Stimulated activated effector memory CD8-positive, alpha-beta T cell treated with anti-CD3 and anti-CD28 coated beads, Interleukin-12 subunit alpha, Interleukin-12 subunit beta, amount 100 ng/mL, for 72 hours (primary cell): ENCODE data around the gene TWSG1.

Experiments used
- ATAC-seq: fragments of 150-1000 bp; cut with Tn5 transposase; 2 replicates; pipeline ENCODE4 v1.10.0; 2021
- DNase-seq, 2 donors: peaks; one replicate each; pipeline ENCODE4 v3.0.0; 2021 to 2022; ENCODE audit warnings: low spot score in 2 of 2
- H3K27ac Mint-ChIP-seq: one replicate; pipeline ENCODE4 v1.8.0; 2022; ENCODE audit warnings: mild to moderate bottlenecking, mixed read lengths
- H3K36me3 Mint-ChIP-seq: one replicate; pipeline ENCODE4 v1.8.0; 2022; ENCODE audit warnings: mild to moderate bottlenecking, mixed read lengths
- H3K4me1 Mint-ChIP-seq: one replicate; pipeline ENCODE4 v1.8.0; 2022; ENCODE audit warnings: mixed read lengths
- H3K4me3 Mint-ChIP-seq: one replicate; pipeline ENCODE4 v1.8.0; 2022; ENCODE audit warnings: mild to moderate bottlenecking, mixed read lengths
- H3K9me3 Mint-ChIP-seq: one replicate; pipeline ENCODE4 v1.8.0; 2022; ENCODE audit warnings: mixed read lengths

TWSG1 gene

DNA sequence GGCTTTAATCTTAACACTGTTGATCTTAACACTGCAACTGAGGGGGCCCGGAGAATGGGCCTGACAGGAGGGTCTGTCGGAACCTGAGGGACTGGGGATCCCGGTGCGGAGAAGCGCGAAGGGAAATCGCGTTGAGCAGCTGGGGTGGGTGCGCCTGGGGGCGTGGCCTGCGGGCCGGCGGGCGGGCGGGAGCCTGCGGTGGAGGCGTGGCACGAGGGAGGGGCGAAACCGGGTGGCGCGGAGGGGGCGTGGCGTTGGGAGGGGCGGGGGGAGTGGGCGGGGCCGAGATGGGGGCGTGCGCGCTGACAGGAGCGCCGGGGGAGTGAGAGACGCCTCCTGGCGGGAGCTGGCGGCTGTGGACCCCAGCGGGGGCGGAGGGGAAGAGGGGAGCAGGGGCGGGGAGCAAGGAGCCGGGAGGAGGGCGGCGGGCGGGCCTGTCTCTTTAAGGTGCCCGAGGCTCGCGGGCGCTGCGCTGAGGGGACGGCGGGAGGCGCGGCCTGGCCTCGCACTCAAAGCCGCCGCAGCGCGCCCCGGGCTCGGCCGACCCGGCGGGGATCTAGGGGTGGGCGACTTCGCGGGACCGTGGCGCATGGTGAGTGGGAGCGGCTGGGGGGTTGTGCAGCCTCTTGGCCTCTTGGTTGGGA is at the start of gene TWSG1:
TWSG1 (plus strand) TSS at position 445 of the 644 bp plus-strand sequence. CDS start 2,457 bp downstream, outside the sequence.
- H3K36me3 Mint-ChIP-seq = peaks cover 27% of the 10 kb centered on the region
- peak within 1 kb of the TSS; percentile 88 for H3K27ac Mint-ChIP-seq
- peak within 1 kb of the TSS; percentile 87 for H3K4me3 Mint-ChIP-seq
- ATAC-seq (peak; percentile 90), DNase-seq (peak; percentile 91 to 94)
- peaks cover 28% of the 10 kb centered on the region for H3K4me1 Mint-ChIP-seq
- no peaks in the 10 kb centered on the region for H3K9me3 Mint-ChIP-seq

DNA sequence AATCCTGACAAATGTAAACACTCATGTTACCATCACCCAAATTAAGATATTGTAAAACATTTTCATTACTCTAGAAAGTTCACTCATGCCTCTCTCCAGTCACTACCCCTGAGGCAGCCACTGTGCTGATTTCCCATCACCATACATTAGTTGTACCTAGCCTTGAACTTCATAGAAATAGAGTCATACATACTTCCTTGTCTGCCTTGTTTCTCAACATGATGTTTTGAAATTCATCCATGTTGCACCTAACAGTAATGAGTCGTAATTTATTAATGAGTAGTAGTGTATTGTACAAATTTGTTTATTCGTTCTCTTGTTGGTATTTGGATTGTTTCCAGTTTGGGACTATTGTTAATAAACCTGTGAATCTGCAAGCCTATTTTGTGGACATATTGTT is 49.0 kb upstream of the TWSG1 start:
- H3K27ac Mint-ChIP-seq = no peak overlapping the region
- H3K36me3 Mint-ChIP-seq = peaks cover 33% of the 10 kb centered on the region
- DNase-seq (no peak), ATAC-seq (no peak)
- H3K4me1 Mint-ChIP-seq = no peaks in the 10 kb centered on the region
- H3K4me3 Mint-ChIP-seq = no peak overlapping the region
- H3K9me3 Mint-ChIP-seq = no peaks in the 10 kb centered on the region

DNA sequence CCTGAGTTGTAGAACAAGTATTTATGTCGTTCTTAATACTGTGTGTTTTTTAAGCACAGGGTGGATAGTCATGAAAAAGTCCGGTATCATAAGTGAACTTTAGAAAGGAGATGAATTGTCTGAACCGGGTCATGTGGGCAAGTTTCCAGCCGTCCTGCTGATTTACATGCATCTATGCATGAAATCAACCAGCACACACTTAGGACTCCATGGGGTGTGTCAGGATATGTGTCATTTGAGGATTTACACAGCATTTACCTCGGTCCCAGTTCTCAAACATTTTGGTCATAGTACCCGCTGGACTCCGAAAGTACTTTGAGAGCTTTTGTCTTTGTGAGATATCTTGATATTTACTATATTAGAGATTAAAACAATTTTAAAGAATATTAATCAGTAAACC is 47.5 kb upstream of the TWSG1 start:
- Mint-ChIP-seq H3K4me1 (no peaks in the 10 kb centered on the region), H3K4me3 (no peak overlapping the region), H3K9me3 (peaks cover 2% of the 10 kb centered on the region), H3K36me3 (peaks cover 19% of the 10 kb centered on the region), H3K27ac (no peak overlapping the region)
- DNase-seq (no peak), ATAC-seq (no peak)

DNA sequence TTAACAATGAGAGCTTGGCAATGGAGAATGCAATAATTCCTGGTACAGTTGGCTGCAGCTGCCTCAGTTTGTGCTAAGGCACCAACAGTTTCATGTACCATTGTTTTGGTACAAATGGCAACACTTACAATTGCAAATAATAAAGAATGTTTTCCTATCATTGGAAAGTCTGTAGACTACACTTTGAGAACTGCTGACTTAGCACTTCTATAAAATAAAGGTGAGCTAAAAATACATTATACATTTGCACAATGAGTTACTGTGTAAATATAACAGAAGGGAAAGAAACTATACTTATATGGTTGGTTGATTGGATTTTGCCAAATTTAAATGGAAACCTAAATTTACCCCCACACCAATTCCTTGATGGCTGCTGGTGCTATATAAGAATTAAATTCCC is 44.9 kb upstream of the TWSG1 start:
- Mint-ChIP-seq H3K36me3 (no peaks in the 10 kb centered on the region), H3K9me3 (peaks cover 2% of the 10 kb centered on the region), H3K4me1 (no peaks in the 10 kb centered on the region), H3K4me3 (no peak overlapping the region), H3K27ac (peak overlapping the region; percentile 39)
- no peak for DNase-seq
- no peak for ATAC-seq

DNA sequence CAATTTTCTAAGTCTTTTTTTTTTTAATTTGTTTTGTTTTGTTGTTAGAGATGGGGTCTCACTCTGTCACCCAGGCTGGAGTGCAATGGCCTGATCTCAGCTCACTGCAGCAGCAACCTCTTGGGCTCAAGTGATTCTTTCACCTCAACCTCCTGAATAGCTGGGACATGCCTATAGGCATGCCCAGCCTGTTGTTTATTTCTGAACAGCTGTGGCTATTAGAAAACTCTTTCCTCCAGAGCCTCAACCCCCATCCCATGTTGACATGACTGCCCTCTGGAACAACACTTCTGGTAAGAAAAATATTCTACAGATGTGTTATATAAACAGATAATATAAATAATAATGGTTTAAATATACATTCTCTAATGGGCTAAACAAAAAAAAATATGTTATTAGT is 44.4 kb upstream of the TWSG1 start:
- no peak overlapping the region for H3K4me3 Mint-ChIP-seq
- no peaks in the 10 kb centered on the region for H3K36me3 Mint-ChIP-seq
- peak overlapping the region; percentile 39 for H3K27ac Mint-ChIP-seq
- DNase-seq (no peak), ATAC-seq (no peak)
- peaks cover 4% of the 10 kb centered on the region for H3K9me3 Mint-ChIP-seq
- no peaks in the 10 kb centered on the region for H3K4me1 Mint-ChIP-seq

DNA sequence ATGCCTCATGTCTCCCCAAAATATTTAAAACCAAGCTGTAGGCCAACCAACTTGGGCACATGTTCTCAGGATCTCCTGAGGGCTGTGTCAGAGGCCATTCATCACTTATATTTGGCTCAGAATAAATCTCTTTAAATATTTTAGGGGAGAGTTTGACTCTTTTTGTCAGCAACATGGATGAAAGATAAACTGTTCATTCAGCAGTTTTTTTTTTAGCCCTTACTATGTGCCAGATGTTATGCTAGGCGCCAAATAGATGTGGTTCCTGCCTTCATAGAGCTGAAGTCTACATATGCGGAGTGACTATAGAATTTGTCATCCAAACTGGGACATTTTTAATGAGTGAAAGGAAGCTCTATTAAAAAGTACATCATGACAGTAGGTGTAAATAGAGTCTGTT is 42.5 kb upstream of the TWSG1 start:
- no peak for DNase-seq
- ATAC-seq = no peak
- H3K27ac Mint-ChIP-seq = no peak overlapping the region
- no peak overlapping the region for H3K4me3 Mint-ChIP-seq
- H3K4me1 Mint-ChIP-seq = no peaks in the 10 kb centered on the region
- H3K36me3 Mint-ChIP-seq = no peaks in the 10 kb centered on the region
- H3K9me3 Mint-ChIP-seq = peaks cover 4% of the 10 kb centered on the region

DNA sequence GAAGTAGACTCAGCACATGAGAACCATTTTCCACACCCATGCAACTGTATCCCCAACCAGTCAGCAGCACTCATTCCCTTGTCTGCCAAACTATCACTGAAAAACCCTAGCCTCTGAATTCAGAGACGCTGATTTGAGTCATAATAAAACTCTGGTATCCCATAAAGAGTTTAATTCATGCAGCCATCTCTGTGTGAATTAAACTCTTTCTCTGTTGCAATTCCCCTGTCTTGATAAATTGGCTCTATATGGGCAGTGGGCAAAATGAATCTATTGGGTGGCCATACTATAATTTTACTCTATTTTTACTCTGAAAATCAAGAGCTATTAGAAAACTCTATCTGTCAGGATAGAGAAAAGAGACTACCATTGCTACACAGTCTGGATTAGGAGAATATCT is 40.6 kb upstream of the TWSG1 start:
- ATAC-seq (no peak), DNase-seq (no peak)
- peaks cover 4% of the 10 kb centered on the region for H3K9me3 Mint-ChIP-seq
- H3K36me3 Mint-ChIP-seq = no peaks in the 10 kb centered on the region
- no peak overlapping the region for H3K27ac Mint-ChIP-seq
- H3K4me1 Mint-ChIP-seq = no peaks in the 10 kb centered on the region
- no peak overlapping the region for H3K4me3 Mint-ChIP-seq

DNA sequence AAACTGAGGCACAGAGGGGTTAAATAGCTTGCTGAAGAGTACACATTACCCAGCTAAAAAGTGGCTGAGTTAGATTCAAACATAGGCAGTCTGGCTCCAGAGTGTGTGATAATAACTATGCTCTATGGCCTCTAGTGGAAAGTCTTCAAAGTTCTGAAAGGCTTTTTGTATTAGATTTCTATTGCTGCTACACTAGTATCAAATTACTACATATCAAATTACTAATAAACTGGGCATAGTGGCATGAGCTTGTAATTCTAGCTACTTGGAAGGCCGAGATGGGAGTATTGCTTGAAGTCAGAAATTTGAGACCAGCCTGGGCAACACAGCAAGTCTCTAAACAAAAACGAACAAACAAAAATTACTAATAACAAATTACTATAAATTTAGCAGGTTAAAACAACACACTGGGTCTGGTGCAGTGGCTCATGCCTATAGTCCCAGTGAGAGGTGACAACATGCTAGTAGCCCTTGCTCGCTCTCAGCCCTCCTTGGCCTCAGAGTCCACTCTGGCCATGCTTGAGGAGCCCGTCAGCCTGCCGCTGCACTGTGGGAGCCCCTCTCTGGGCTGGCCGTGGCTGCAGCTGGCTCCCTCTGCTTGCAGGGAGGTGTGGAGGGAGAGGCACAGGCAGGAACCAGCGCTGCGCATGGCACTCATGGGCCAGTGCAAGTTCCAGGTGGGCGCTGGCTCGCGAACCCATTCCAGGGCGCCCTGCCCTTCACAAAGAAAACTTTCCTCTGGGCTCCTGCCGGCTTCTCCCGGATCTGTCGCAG is 38.2 kb upstream of the TWSG1 start:
- DNase-seq = no peak
- Mint-ChIP-seq H3K27ac (no peak overlapping the region), H3K4me3 (no peak overlapping the region), H3K9me3 (peaks cover 4% of the 10 kb centered on the region), H3K4me1 (no peaks in the 10 kb centered on the region), H3K36me3 (no peaks in the 10 kb centered on the region)
- ATAC-seq = no peak

DNA sequence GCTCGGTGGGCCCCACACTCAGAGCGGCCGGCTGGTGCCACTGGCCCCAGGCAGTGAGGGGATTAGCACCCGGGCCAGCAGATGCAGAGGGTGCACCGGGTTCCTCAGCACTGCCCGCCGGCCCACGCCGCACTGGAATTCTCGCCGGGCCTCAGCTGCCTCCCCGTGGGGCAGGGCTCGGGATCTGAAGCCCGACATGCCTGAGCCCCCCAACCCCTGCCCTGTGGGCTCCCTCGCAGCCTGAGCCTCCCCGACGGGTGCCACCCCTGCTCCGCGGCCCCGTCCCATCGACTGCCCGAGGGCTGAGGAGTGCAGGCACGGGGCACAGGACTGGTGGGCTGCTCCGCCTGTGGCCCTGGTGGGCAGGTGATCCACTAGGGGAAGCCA is 37.6 kb upstream of the TWSG1 start:
- no peak overlapping the region for H3K4me3 Mint-ChIP-seq
- H3K36me3 Mint-ChIP-seq = no peaks in the 10 kb centered on the region
- DNase-seq (no peak), ATAC-seq (no peak)
- H3K9me3 Mint-ChIP-seq = peaks cover 2% of the 10 kb centered on the region
- no peaks in the 10 kb centered on the region for H3K4me1 Mint-ChIP-seq
- H3K27ac Mint-ChIP-seq = no peak overlapping the region

DNA sequence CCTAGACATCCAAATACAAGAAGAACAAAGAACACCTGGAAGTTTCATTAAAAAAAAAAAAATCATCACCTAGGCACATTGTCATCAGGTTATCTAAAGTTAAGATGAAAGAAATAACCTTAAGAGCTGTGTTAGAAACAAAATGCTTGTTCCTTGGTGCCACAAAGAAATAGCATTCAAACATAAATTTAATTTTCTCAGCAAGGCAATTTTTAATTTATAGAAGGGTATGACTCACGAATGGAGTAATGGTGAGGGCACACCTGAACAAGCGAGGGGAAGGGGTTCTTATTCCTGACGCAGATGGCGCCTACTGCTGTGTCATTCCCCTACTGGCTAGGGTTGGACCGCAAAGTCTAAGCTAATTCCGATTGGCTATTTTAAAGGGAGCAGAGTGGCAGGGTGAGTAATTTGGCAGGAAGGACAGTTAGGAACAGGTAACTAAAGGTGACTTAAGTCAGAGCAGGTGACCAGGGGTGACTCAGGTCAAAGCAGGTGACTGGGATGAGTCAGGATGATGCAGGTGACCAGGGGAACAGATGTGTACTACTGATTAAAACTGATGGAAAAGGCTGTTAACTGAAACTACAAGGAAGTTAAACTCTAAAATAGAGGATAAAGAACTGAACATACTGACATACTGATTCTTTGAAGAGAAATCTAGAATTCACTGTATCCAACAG is 30.0 kb upstream of the TWSG1 start:
- no peak overlapping the region for H3K27ac Mint-ChIP-seq

DNA sequence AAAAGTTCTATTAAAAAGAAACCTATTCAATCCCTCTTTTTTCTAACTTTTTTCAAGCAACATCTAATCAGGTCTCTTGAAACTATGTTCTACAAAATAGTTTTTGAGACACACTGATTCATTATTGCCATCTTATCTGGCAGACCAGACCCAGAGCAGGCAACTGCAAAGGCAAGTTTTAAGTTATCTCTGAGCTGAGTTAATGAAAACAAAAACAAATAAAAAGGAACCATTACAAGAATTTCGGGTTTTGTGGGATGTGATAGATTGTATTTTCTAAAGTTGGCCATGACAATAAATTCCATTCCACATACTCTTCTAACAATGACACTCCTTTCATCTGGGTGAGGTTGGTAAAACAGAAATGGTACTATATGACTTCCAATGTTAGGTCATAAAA is 15.2 kb upstream of the TWSG1 start:
- no peaks in the 10 kb centered on the region for H3K36me3 Mint-ChIP-seq
- peaks cover 3% of the 10 kb centered on the region for H3K9me3 Mint-ChIP-seq
- ATAC-seq (no peak), DNase-seq (no peak)
- no peaks in the 10 kb centered on the region for H3K4me1 Mint-ChIP-seq
- H3K27ac Mint-ChIP-seq = no peak overlapping the region
- H3K4me3 Mint-ChIP-seq = no peak overlapping the region

More for the DNA sequence above, 30.0 kb upstream of the TWSG1 start:
- ATAC-seq = no peak
- no peak for DNase-seq
- Mint-ChIP-seq H3K4me3 (no peak overlapping the region), H3K36me3 (no peaks in the 10 kb centered on the region), H3K4me1 (no peaks in the 10 kb centered on the region), H3K9me3 (peaks cover 29% of the 10 kb centered on the region)

DNA sequence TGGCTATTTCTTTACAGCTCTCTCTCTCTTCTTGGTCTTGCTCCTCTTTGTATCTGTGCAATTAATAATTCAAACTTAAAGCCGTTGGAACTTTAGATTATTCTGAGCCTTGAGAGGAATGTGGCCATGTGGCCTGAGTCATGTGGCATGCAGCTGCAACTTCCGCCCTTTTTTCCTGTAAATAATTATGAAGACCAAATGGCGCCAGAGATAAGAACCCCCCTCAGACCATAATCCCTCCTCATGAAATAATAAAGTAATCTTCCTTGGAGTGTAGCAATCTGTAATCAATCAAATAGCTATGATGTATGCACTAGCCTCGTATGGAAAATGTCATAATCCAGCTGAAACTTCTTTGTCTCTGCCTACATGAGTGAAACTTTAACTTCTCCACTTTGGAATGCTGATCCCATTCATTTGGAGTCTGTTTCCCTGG is 13.5 kb upstream of the TWSG1 start:
- DNase-seq (no peak), ATAC-seq (no peak)
- Mint-ChIP-seq H3K36me3 (no peaks in the 10 kb centered on the region), H3K9me3 (peaks cover 3% of the 10 kb centered on the region), H3K27ac (no peak overlapping the region), H3K4me1 (no peaks in the 10 kb centered on the region), H3K4me3 (no peak overlapping the region)

DNA sequence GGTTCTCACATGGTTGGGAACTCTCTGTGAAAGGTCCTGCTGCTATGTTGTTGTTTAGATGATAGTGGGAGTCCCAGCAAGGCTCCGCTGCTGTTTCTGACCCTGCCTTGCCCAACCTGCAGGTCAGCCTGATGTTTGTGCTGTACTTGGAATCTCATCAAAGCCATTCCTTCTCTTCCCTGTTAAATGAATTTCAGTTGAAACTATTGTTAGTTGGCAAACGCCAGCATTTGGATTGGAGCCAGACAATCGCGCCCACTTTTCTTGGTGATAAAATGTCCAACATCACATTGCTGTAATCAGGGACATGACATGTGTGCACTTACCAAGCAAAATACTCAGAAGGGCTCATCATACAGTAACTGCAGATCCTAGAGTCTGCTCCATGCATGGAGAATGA is 12.8 kb upstream of the TWSG1 start:
- Mint-ChIP-seq H3K4me1 (no peaks in the 10 kb centered on the region), H3K27ac (no peak overlapping the region), H3K9me3 (peaks cover 3% of the 10 kb centered on the region), H3K4me3 (no peak overlapping the region), H3K36me3 (no peaks in the 10 kb centered on the region)
- no peak for ATAC-seq
- DNase-seq = no peak

DNA sequence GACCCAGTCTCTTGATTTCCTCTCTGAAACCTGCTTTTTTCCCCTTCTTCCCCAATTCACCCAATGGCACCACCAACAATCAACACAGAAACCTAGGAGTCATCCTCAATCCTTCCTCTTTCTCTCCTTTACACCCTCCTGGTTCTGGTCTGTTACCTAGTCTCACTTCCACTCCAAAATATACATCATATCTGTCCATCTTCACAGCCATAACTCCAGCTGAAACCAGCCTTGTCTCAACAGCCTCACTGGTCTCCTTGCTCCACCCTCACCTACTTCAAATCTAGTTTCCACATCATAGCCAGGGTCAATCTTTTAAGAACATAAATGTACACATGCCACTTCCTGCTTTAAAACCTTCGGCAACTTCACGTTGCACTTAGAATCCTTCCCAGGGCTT is 11.8 kb upstream of the TWSG1 start:
- Mint-ChIP-seq H3K9me3 (peaks cover 3% of the 10 kb centered on the region), H3K4me1 (no peaks in the 10 kb centered on the region), H3K27ac (no peak overlapping the region), H3K36me3 (no peaks in the 10 kb centered on the region), H3K4me3 (no peak overlapping the region)
- ATAC-seq = no peak
- DNase-seq = no peak

DNA sequence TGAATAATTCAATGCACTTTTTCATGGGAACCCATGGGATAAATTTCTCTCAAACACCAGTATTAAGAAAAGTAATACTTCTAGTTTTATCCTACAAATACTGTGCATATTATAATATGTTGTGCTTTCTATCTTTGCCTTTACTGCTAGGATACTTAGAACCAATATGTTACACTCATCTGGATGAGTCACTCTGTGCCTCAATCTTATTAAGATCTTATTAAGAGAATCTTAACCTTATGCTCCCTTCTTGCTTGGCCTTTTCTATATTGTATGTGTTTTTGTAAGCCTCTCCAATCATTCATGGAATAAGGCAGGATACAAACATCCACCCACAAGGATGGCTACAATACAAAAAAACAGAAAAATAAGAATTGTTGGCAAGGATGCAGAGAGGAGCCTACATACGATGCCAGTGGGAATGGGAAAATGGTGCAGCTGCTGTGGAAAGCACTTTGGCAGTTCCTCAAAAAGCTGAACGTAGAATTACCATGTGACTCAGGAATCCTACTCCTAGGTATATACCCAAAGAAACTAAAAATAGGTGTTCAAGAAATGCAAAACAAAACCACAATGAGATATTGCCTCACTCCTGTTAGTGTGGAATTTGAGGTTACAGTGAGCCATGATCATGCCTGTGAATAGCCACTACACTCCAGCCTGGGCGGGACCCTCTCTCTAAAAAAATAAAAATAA is 10.7 kb upstream of the TWSG1 start:
- Mint-ChIP-seq H3K4me3 (no peak overlapping the region), H3K4me1 (no peaks in the 10 kb centered on the region), H3K36me3 (no peaks in the 10 kb centered on the region), H3K27ac (no peak overlapping the region), H3K9me3 (peaks cover 3% of the 10 kb centered on the region)
- DNase-seq = no peak
- ATAC-seq = no peak
